ENCODE data around the gene ICE2. TPM values are rescaled to one million over a fixed set of nuclear protein-coding genes. Genes with fewer than 3 reads are reported as not detected.
A peak's percentile ranks its signal among the peaks of the same experiment; 100 is the strongest.

ICE2 gene
- total RNA-seq, 1 donor from 2014 or later = 39.5 TPM

DNA sequence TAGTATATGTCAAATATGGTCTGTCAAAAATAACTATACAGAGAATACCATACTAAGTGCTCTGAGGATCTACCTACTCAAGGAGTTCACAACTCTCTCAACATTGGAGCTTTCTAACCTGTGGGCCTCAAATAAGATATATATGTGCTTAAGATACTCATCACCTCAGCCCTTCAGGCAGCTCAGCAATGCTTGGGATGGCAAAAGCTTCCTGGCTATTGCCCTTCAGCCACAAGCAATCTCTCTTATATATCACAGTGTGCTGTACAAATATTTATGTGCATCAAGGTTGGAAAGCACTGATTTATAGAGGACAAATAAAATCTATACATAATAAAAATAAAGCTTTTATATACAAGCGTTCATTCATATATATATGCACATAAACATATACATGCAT is 40.3 kb downstream of the ICE2 start:
- Histone ChIP-seq H3K27me3 (ENCODE audit: low read depth) (no peaks in the 10 kb centered on the region), H3K9me3 (no peaks in the 10 kb centered on the region), H3K4me3 (no peak overlapping the region), H3K27ac (no peak overlapping the region), H3K4me1 (no peaks in the 10 kb centered on the region), H3K36me3 (peaks cover 61% of the 10 kb centered on the region)
- intact Hi-C loops (cut with DNase I) = no loop called here
- DNase-seq (no peak), ATAC-seq (no peak)
- TF ChIP-seq, protein P1, sequence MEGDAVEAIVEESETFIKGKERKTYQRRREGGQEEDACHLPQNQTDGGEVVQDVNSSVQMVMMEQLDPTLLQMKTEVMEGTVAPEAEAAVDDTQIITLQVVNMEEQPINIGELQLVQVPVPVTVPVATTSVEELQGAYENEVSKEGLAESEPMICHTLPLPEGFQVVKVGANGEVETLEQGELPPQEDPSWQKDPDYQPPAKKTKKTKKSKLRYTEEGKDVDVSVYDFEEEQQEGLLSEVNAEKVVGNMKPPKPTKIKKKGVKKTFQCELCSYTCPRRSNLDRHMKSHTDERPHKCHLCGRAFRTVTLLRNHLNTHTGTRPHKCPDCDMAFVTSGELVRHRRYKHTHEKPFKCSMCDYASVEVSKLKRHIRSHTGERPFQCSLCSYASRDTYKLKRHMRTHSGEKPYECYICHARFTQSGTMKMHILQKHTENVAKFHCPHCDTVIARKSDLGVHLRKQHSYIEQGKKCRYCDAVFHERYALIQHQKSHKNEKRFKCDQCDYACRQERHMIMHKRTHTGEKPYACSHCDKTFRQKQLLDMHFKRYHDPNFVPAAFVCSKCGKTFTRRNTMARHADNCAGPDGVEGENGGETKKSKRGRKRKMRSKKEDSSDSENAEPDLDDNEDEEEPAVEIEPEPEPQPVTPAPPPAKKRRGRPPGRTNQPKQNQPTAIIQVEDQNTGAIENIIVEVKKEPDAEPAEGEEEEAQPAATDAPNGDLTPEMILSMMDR (IDR thresholded peaks at IDR 0.05) = no peak

DNA sequence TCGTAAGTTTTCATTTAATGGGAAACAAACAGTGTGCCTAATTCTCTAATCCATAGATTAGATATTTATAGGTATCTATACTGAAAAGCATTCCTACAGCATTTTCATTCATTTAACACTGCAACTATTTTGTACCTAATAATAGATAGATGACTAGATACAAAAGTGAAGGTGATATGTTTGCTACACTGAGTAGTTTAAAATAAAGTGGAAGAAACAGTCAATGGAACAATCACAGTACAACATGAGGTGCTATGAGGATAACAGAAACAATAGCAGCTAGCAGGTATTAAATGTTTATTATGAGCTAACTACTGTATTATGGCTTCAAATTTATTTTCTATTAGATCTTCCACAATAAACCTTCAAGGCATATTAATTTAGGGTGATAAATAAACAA is 50.0 kb downstream of the ICE2 start:
- ATAC-seq (no peak), DNase-seq (no peak)
- Histone ChIP-seq H3K9me3 (no peaks in the 10 kb centered on the region), H3K36me3 (peaks cover 39% of the 10 kb centered on the region), H3K27ac (no peak overlapping the region), H3K4me1 (peaks cover 11% of the 10 kb centered on the region), H3K4me3 (no peak overlapping the region), H3K27me3 (ENCODE audit: low read depth) (no peaks in the 10 kb centered on the region)
- TF ChIP-seq, protein P1 (IDR thresholded peaks at IDR 0.05) = no peak
- intact Hi-C loops (cut with DNase I) = no loop called here

DNA sequence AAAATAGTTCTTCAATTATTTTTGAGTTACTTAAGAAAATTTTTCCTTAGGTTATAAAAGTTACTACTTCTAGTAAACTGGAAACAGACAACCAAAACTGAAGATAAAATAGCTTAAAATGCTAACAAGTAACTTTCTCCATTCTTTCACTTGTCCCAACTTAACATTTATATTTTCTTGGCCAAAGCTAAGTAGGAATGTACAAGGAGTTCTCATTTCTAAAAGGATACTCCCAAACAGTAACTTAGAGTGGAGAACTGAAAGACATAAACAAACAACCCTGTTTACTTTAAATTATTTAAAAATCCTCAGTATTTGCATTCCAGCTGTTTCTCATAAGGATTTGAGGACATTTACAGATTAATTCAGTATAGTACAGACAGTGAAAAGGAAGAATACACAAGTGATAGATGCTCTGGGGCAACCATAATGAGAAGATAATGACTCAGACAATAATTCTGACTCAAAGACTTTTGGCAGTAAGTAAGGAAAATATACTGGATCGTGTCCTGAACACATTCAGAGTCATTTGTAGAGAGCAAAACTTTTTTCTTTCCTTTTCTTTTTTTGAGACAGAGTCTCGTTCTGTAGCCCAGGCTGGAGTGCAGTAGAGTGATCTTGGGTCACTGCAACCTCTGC is 52.0 kb downstream of the ICE2 start:
- no peaks in the 10 kb centered on the region for H3K27me3 ChIP-seq (ENCODE audit: low read depth)
- intact Hi-C loops (cut with DNase I) = no loop called here
- DNase-seq (no peak), ATAC-seq (peak; percentile 39)
- H3K27ac ChIP-seq = peak overlapping the region; percentile 51
- H3K4me1 ChIP-seq = peaks cover 23% of the 10 kb centered on the region
- H3K4me3 ChIP-seq = no peak overlapping the region
- TF ChIP-seq, protein P1 (IDR thresholded peaks at IDR 0.05) = no peak
- H3K36me3 ChIP-seq = peaks cover 33% of the 10 kb centered on the region
- H3K9me3 ChIP-seq = no peaks in the 10 kb centered on the region

DNA sequence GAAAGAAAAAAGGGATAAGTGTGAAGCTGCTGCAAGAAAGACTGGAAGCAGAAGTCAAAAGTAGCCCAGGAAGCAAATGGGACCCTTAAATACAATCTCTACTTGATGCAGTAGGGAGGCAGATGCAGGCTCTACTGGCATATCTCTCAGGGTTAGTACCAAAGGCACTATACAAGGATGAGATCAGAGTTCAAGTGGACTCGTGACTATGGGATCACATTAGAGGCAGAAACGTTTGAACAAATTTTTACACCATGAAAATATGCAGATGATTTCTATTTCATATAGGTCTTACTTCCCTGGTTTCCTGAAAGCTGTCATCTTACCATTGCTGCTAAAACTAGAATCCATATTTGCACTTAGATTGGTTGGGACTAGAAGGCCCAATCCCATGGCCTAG is 53.5 kb downstream of the ICE2 start:
- DNase-seq (no peak), ATAC-seq (no peak)
- Histone ChIP-seq H3K4me1 (peaks cover 24% of the 10 kb centered on the region), H3K9me3 (no peaks in the 10 kb centered on the region), H3K36me3 (peaks cover 20% of the 10 kb centered on the region), H3K27ac (no peak overlapping the region), H3K27me3 (ENCODE audit: low read depth) (no peaks in the 10 kb centered on the region), H3K4me3 (no peak overlapping the region)
- TF ChIP-seq, protein P1 (IDR thresholded peaks at IDR 0.05) = no peak
- intact Hi-C loops (cut with DNase I) = no loop called here

DNA sequence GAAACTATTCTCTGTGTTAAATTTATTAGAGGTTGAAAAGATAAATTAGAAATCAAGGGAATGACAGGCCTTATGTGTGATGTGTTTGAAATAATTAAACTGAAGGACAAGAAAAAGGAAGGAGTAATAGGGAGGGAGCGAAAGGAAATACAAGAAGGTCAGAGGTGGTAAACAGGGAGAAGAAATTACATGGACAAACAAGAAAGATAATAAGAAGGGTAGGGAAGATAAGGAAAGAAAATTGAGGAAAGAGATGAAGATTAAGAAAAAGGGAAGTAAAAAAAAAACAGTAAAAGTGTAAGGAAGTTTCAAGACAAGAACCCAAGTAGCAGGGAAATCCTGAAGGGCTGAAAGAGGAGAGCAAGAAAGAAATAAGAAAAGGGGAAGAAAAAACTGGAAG is 54.9 kb downstream of the ICE2 start:
- TF ChIP-seq, protein P1 (IDR thresholded peaks at IDR 0.05) = no peak
- H3K9me3 ChIP-seq = no peaks in the 10 kb centered on the region
- peaks cover 35% of the 10 kb centered on the region for H3K4me1 ChIP-seq
- DNase-seq = no peak
- peaks cover 16% of the 10 kb centered on the region for H3K36me3 ChIP-seq
- H3K27me3 ChIP-seq (ENCODE audit: low read depth) = no peaks in the 10 kb centered on the region
- H3K4me3 ChIP-seq = no peak overlapping the region
- H3K27ac ChIP-seq = peak overlapping the region; percentile 44
- no peak for ATAC-seq
- intact Hi-C loops (cut with DNase I) = no loop called here
